Esophagus squamous epithelium (tissue), 5 donors: ENCODE data around the gene NPEPL1. TPM values are rescaled to one million over a fixed set of nuclear protein-coding genes. Genes with fewer than 3 reads are reported as not detected.

Experiments
- DNase-seq: peaks from one replicate; lab custom pipeline; 2025; lab: John Stamatoyannopoulos, UW
- H3K27ac ChIP-seq, 4 donors: fragments of 200-600 bp; sonication (generic); one replicate each; pipeline ENCODE4 v1.5.1; 2016 to 2019; ENCODE audit warnings: mild to moderate bottlenecking in 1 of 4
- H3K27me3 ChIP-seq, 4 donors: fragments of 200-600 bp; sonication (generic); 1 replicate in 3 of 4; 2 replicates in 1 of 4; pipeline versions ENCODE4 v1.5.1 to v1.6.0; 2017 to 2021; ENCODE audit warnings: antibody characterized with exemption in 1 of 4
- H3K36me3 ChIP-seq, 3 donors: fragments of 200-600 bp; sonication (generic); one replicate each; pipeline ENCODE4 v1.5.1; 2016 to 2019
- H3K4me1 ChIP-seq, 3 donors: fragments of 200-600 bp; sonication (generic); one replicate each; pipeline ENCODE4 v1.5.1; 2017 to 2019
- H3K4me3 ChIP-seq, 4 donors: fragments of 200-600 bp; sonication (generic); 1 replicate in 3 of 4; 2 replicates in 1 of 4; pipeline ENCODE4 v1.5.1; 2016 to 2019; ENCODE audit warnings: mild to moderate bottlenecking in 2 of 4, moderate library complexity in 1 of 4
- H3K9me3 ChIP-seq, 3 donors: fragments of 200-600 bp; sonication (generic); one replicate each; pipeline ENCODE4 v1.5.1; 2016 to 2019
- POLR2A ChIP-seq, 4 donors: fragments of 450-650 bp; IDR thresholded peaks; one replicate each; pipeline ENCODE4 v1.6.1; 2017; ENCODE audit warnings: antibody characterized with exemption in 4 of 4, mild to moderate bottlenecking in 4 of 4, moderate library complexity in 3 of 4
- WGBS, 2 donors: methylation state at CpG; one replicate each; pipeline ENCODE4 v1.1.5; 2018; 5-methylcytosine and 5-hydroxymethylcytosine counted together
- intact Hi-C: fragments of 100-400 bp; cut with DNase I; formaldehyde crosslinking; loops from one replicate; pipeline ENCODE4 v1.15.0; 2022
- total RNA-seq, 4 donors: library from RNA; depleted of rRNA; stranded (reverse); fragments of >200 nt; gene quantifications; one replicate each; pipeline ENCODE4 v1.1.0, GENCODE V29; 2016
- TF ChIP-seq, protein P1 (sequence below), 6 experiments: fragments of 450-650 bp in 4 of 6; fragments of 200-600 bp in 2 of 6; sonication (generic) in 2 of 6; IDR thresholded peaks; one replicate each; pipeline ENCODE4 v1.5.1; 2016 to 2019; ENCODE audit warnings: antibody characterized with exemption in 6 of 6, mild to moderate bottlenecking in 4 of 6, moderate library complexity in 4 of 6
- donor health status: DM: yes; HTN: yes; CAD: no.

NPEPL1 gene
- total RNA-seq, 4 donors from 2014 or later: 16.7 to 36.0 (median 21.0) TPM

- Histone ChIP-seq H3K4me3 (no peak overlapping the region), H3K9me3 (no peaks in the 10 kb centered on the region), H3K36me3 (no peaks in the 10 kb centered on the region), H3K27ac (no peak overlapping the region), H3K4me1 (no peaks in the 10 kb centered on the region), H3K27me3 (peaks cover 0 to 42% (median 0%) of the 10 kb centered on the region in 4 donors)
- no peak for TF ChIP-seq POLR2A (IDR thresholded peaks at IDR 0.05)
- TF ChIP-seq, protein P1, sequence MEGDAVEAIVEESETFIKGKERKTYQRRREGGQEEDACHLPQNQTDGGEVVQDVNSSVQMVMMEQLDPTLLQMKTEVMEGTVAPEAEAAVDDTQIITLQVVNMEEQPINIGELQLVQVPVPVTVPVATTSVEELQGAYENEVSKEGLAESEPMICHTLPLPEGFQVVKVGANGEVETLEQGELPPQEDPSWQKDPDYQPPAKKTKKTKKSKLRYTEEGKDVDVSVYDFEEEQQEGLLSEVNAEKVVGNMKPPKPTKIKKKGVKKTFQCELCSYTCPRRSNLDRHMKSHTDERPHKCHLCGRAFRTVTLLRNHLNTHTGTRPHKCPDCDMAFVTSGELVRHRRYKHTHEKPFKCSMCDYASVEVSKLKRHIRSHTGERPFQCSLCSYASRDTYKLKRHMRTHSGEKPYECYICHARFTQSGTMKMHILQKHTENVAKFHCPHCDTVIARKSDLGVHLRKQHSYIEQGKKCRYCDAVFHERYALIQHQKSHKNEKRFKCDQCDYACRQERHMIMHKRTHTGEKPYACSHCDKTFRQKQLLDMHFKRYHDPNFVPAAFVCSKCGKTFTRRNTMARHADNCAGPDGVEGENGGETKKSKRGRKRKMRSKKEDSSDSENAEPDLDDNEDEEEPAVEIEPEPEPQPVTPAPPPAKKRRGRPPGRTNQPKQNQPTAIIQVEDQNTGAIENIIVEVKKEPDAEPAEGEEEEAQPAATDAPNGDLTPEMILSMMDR (IDR thresholded peaks at IDR 0.05): no peak
- DNase-seq: no peak
- 63 to 86% methylated on average over 3 of the region's 3 CpGs for WGBS, 2 donors
- intact Hi-C loops: no loop called here
Measured at GRCh38 chr20:58760856-58761255, 68.3 kb downstream of the NPEPL1 start.

DNA sequence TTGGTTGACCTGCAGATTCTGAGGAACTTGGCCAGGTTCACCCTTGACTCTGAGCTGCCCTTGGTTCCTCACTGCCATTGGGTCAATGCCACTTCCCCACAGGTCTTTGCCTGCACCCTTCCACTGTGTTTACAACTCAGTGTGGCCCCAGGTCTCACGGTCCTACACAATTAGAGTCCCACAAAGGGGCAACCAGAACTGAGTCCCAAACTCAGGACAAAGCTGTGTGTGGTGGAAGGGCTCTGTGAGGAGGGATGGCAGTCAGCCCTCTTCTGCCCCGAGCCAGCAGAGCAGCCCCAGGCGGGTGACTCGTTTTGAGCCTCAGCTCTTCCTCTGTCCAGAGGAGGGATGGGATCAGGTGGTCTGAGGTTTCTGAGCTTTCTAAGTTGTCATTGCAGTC, 69.5 kb downstream of the NPEPL1 start:
- DNase-seq: no peak
- Histone ChIP-seq H3K27me3 (peaks cover 0 to 50% (median 0%) of the 10 kb centered on the region in 4 donors), H3K4me1 (no peaks in the 10 kb centered on the region), H3K4me3 (no peak overlapping the region), H3K9me3 (no peaks in the 10 kb centered on the region), H3K36me3 (no peaks in the 10 kb centered on the region), H3K27ac (no peak overlapping the region)
- TF ChIP-seq, protein P1 (IDR thresholded peaks at IDR 0.05): no peak
- no peak for TF ChIP-seq POLR2A (IDR thresholded peaks at IDR 0.05)
- 54 to 74% methylated on average over 2 to 3 of the region's 4 CpGs for WGBS, 2 donors
- intact Hi-C loops: no loop called here

- TF ChIP-seq, protein P1 (IDR thresholded peaks at IDR 0.05): no peak
- no peak for TF ChIP-seq POLR2A (IDR thresholded peaks at IDR 0.05)
- 88 to 90% methylated on average over 2 to 5 of the region's 7 CpGs for WGBS, 2 donors
- Histone ChIP-seq H3K9me3 (no peaks in the 10 kb centered on the region), H3K27ac (no peak overlapping the region), H3K36me3 (no peaks in the 10 kb centered on the region), H3K4me3 (no peak overlapping the region), H3K27me3 (peaks cover 0 to 50% (median 0%) of the 10 kb centered on the region in 4 donors), H3K4me1 (no peaks in the 10 kb centered on the region)
- no peak for DNase-seq
- intact Hi-C loops: no loop called here
Measured at GRCh38 chr20:58763076-58763475, 70.5 kb downstream of the NPEPL1 start.

Other genes starting within 250 kb of the NPEPL1 start
- gene APCDD1L, start 177.4 kb upstream of the NPEPL1 start, total RNA-seq: under 1 TPM in 3 of 4 donors, not detected in 1; 0.38 to 0.44 (median 0.41) TPM
- gene STX16, start 41.5 kb upstream of the NPEPL1 start, total RNA-seq: 10 to 100 TPM; 29.6 to 49.2 (median 32.8) TPM
- gene GNAS-AS1, start 158.1 kb downstream of the NPEPL1 start, total RNA-seq: under 1 TPM in 3 of 4 donors, not detected in 1; 0.19 to 0.48 (median 0.34) TPM
- gene GNAS, start 159.9 kb downstream of the NPEPL1 start, total RNA-seq: 100 to 1,000 TPM; 334 to 513 (median 458) TPM